K562 (cell line): ENCODE measurements around the gene C11orf54. TPM values are rescaled to one million over a fixed set of nuclear protein-coding genes. Genes with fewer than 3 reads are reported as not detected.

Experiments used
- ATAC-seq: fragments of 200-7000 bp; cut with Tn5 transposase; 3 replicates; pipeline ENCODE4 v1.9.1; 2020; ENCODE audit warnings: moderate library complexity
- BruUV-seq: library from RNA; stranded (reverse); fragments of 400-500 nt; replicated peaks from 2 replicates; lab custom pipeline; 2021; lab: Mats Ljungman, UMichigan
- CTCF ChIA-PET: fragments of 300-600 bp; formaldehyde crosslinking; extraction: SDS; loops from one replicate; lab custom pipeline; 2021; ENCODE audit warnings: low intra/inter-chr PET ratio; lab: Yijun Ruan, JAX
- POLR2A ChIA-PET: fragments of 300-600, 350-650 bp; sonication (Branson Sonifier 250); formaldehyde crosslinking; extraction: SDS; loops from one replicate; lab custom pipeline; 2021; ENCODE audit warnings: antibody characterized with exemption, inconsistent platforms; lab: Yijun Ruan, JAX
- DNase-seq, 4 experiments: peaks; one replicate each; pipeline versions ENCODE4 v3.0.0 to v3.0.0-alpha.2; 2011 to 2018; ENCODE audit warnings: low spot score in 3 of 4, mixed read lengths in 3 of 4; ENCODE audit errors: extremely low read depth in 1 of 4
- FAIRE-seq: peaks from 2 replicates; lab custom pipeline; 2011; peaks lifted over from hg19 to GRCh38; lab: Jason Lieb, UNC
- H2AFZ ChIP-seq: 2 replicates; pipeline ENCODE4 v1.6.0; 2011; ENCODE audit warnings: low read depth, low read length, control low read depth, inconsistent platforms
- H3K27ac ChIP-seq: fragments of 200-600 bp; 3 replicates; pipeline ENCODE4 v1.8.0; 2011; ENCODE audit warnings: low read depth, mild to moderate bottlenecking, control low read depth, inconsistent platforms, low read length, moderate library complexity, mixed read lengths; ENCODE audit errors: extremely low read depth
- H3K27me3 ChIP-seq, 2 experiments: fragments of 300-600 bp in 1 of 2; 2 replicates in 1 of 2; 3 replicates in 1 of 2; pipeline versions ENCODE4 v1.6.0 to v1.8.0; 2011; ENCODE audit warnings: inconsistent platforms in 2 of 2, low read length in 2 of 2, mild to moderate bottlenecking in 1 of 2, mixed read lengths in 1 of 2, moderate library complexity in 1 of 2; ENCODE audit not compliant: control insufficient read depth in 2 of 2, insufficient read depth in 2 of 2
- H3K36me3 ChIP-seq: fragments of 300-600 bp; 3 replicates; pipeline ENCODE4 v1.8.0; 2011; ENCODE audit warnings: mild to moderate bottlenecking, low read length, inconsistent platforms; ENCODE audit not compliant: control insufficient read depth, insufficient read depth
- H3K4me1 ChIP-seq, 2 experiments: fragments of 200-600 bp in 1 of 2; replicated peaks in 1 of 2; 2 replicates in 1 of 2; 3 replicates in 1 of 2; pipeline versions ENCODE4 v1.5.1 to v1.8.0; 2011; ENCODE audit warnings: inconsistent platforms in 2 of 2, low read length in 2 of 2, mild to moderate bottlenecking in 1 of 2, mixed read lengths in 1 of 2, moderate library complexity in 1 of 2; ENCODE audit not compliant: control insufficient read depth in 2 of 2, insufficient read depth in 2 of 2
- H3K4me2 ChIP-seq: 2 replicates; pipeline ENCODE4 v1.6.1; 2011; ENCODE audit warnings: low read length, control low read depth, inconsistent platforms, mixed read lengths; ENCODE audit not compliant: insufficient read depth
- H3K4me3 ChIP-seq: fragments of 200-600 bp; sonication (generic), shearing (Covaris generic); 2 replicates; pipeline ENCODE4 v1.5.1; 2016; ENCODE audit warnings: control low read depth, inconsistent platforms
- H3K79me2 ChIP-seq: fragments of 200-600 bp; 3 replicates; pipeline ENCODE4 v1.8.0; 2011; ENCODE audit warnings: low read length, inconsistent platforms; ENCODE audit not compliant: control insufficient read depth, insufficient read depth
- H3K9ac ChIP-seq, 2 experiments: 2 replicates each; pipeline versions ENCODE4 v1.6.0 to v1.6.1; 2011; ENCODE audit warnings: low read depth in 2 of 2, low read length in 2 of 2, control low read depth in 1 of 2, inconsistent platforms in 1 of 2, mild to moderate bottlenecking in 1 of 2, mixed read lengths in 1 of 2; ENCODE audit not compliant: insufficient read depth in 1 of 2
- H3K9me1 ChIP-seq: one replicate; pipeline ENCODE4 v1.6.0; 2011; ENCODE audit warnings: inconsistent platforms, mild to moderate bottlenecking, low read length, moderate library complexity; ENCODE audit not compliant: control insufficient read depth, insufficient read depth
- H3K9me3 ChIP-seq: replicated peaks from 2 replicates; pipeline ENCODE4 v1.5.1; 2011; ENCODE audit warnings: low read depth, low read length, inconsistent platforms; ENCODE audit not compliant: control insufficient read depth, insufficient read depth
- H4K20me1 ChIP-seq: replicated peaks from 2 replicates; pipeline ENCODE4 v1.6.1; 2011; ENCODE audit warnings: low read length, inconsistent platforms, mixed read lengths; ENCODE audit not compliant: control insufficient read depth, insufficient read depth
- C11orf30 ChIP-seq: fragments of 450-650 bp; IDR thresholded peaks from 2 replicates; pipeline ENCODE4 v1.6.1; 2016; ENCODE audit warnings: low read depth, mild to moderate bottlenecking
- DDX20 ChIP-seq: fragments of 450-650 bp; IDR thresholded peaks from 2 replicates; pipeline ENCODE4 v1.6.1; 2016; ENCODE audit warnings: missing genetic modification characterization, low read depth, mild to moderate bottlenecking, missing compliant biosample characterization, moderate library complexity
- ELF1 ChIP-seq: fragments of 200-800 bp; sonication (Bioruptor generic); IDR thresholded peaks from 2 replicates; pipeline ENCODE4 v1.6.1; 2016; ENCODE audit warnings: missing genetic modification characterization, missing compliant biosample characterization
- ERF ChIP-seq: fragments of 450-650 bp; formaldehyde crosslinking; IDR thresholded peaks from 2 replicates; pipeline ENCODE4 v1.4.0; 2020; ENCODE audit warnings: mild to moderate bottlenecking, mixed read lengths
- GTF2A2 ChIP-seq: IDR thresholded peaks from 2 replicates; pipeline ENCODE4 v1.6.1; 2016; ENCODE audit warnings: mild to moderate bottlenecking, missing genetic modification characterization, missing compliant biosample characterization
- JUND ChIP-seq, 2 experiments: IDR thresholded peaks; 2 replicates in 1 of 2; 3 replicates in 1 of 2; pipeline ENCODE4 v1.6.1; 2011; ENCODE audit warnings: borderline replicate concordance in 2 of 2, low read depth in 2 of 2, low read length in 2 of 2, improper control_type of control experiment in 1 of 2, missing biosample characterization in 1 of 2, missing genetic modification characterization in 1 of 2, missing genetic modification reagents in 1 of 2
- KAT7 ChIP-seq: sonication (generic); formaldehyde crosslinking; IDR thresholded peaks from 2 replicates; pipeline ENCODE4 v1.8.0; 2022; ENCODE audit warnings: missing genetic modification reagents, mild to moderate bottlenecking, borderline replicate concordance
- MTA3 ChIP-seq: fragments of 450-650 bp; formaldehyde crosslinking; IDR thresholded peaks from 2 replicates; pipeline ENCODE4 v1.6.1; 2017; ENCODE audit warnings: mild to moderate bottlenecking, borderline replicate concordance
- NCOR1 ChIP-seq: fragments of 450-650 bp; IDR thresholded peaks from 2 replicates; pipeline ENCODE4 v1.6.1; 2016; ENCODE audit warnings: mild to moderate bottlenecking, moderate library complexity
- NFIC ChIP-seq: fragments of 450-650 bp; IDR thresholded peaks from 2 replicates; pipeline ENCODE4 v1.6.1; 2017; ENCODE audit warnings: mild to moderate bottlenecking, inconsistent platforms
- PHB2 ChIP-seq: fragments of 450-650 bp; IDR thresholded peaks from 2 replicates; pipeline ENCODE4 v1.6.1; 2017; ENCODE audit warnings: low read depth
- RB1 ChIP-seq: fragments of 450-650 bp; IDR thresholded peaks from 2 replicates; pipeline ENCODE4 v1.6.1; 2017; ENCODE audit warnings: low read depth, mild to moderate bottlenecking
- TEAD1 ChIP-seq, 2 experiments: fragments of 450-650 bp in 1 of 2; sonication (generic) in 1 of 2; formaldehyde crosslinking; IDR thresholded peaks; 2 replicates each; pipeline versions ENCODE4 v1.4.0 to v1.8.0; 2020 to 2022; ENCODE audit warnings: mild to moderate bottlenecking in 2 of 2, missing genetic modification reagents in 1 of 2
- ZNF589 ChIP-seq: fragments of 200-800 bp; sonication (Bioruptor generic); IDR thresholded peaks from 2 replicates; pipeline ENCODE4 v1.6.1; 2016; ENCODE audit warnings: low read depth, missing genetic modification characterization, missing compliant biosample characterization
- ZNF77 ChIP-seq: fragments of 250-450 bp; sonication (Bioruptor Pico); IDR thresholded peaks from 2 replicates; pipeline ENCODE4 v1.5.0; 2020
- ZNF785 ChIP-seq: fragments of 250-450 bp; sonication (Bioruptor Pico); IDR thresholded peaks from 2 replicates; pipeline ENCODE4 v1.4.0; 2020; ENCODE audit warnings: mild to moderate bottlenecking
- WGBS: fragments of 100-300 bp; shearing (Covaris generic); methylation state at CpG from one replicate; pipeline ENCODE4 v1.1.6; 2016; ENCODE audit warnings: low coverage, mixed read lengths; ENCODE audit not compliant: insufficient coverage; ENCODE audit errors: missing lambda C conversion rate; 5-methylcytosine and 5-hydroxymethylcytosine counted together
- in situ Hi-C: fragments of 300-500 bp; cut with MboI; formaldehyde crosslinking; loops from 4 replicates; pipeline ENCODE4 v1.15.0; 2018; ENCODE audit warnings: inconsistent platforms, mixed read lengths
- intact Hi-C: fragments of 100-400 bp; cut with micrococcal nuclease; formaldehyde crosslinking; loops from 2 replicates; pipeline ENCODE4 v1.14.2; 2022
- polyA plus RNA-seq, 8 experiments: library from polyadenylated mRNA; depleted of rRNA in 4 of 8; stranded (reverse) in 5 of 8; unstranded in 3 of 8; fragments of >200 nt; fragmentation: Nextera tagmentation in 2 of 8; fragmentation: Illumina TruSeq in 1 of 8; extraction: Ambion mirVana in 2 of 8; extraction: Trizol in 1 of 8; gene quantifications; 2 replicates each; pipeline versions ENCODE4 v1.2.1 to v1.2.3, GENCODE V29; 2011 to 2014; ENCODE audit warnings: inconsistent platforms in 1 of 8, missing spikeins in 1 of 8
- total RNA-seq, 7 experiments: library from RNA; depleted of rRNA in 6 of 7; stranded (reverse); fragments of >200 nt in 6 of 7; fragmentation: Illumina TruSeq in 2 of 7; extraction: Trizol in 2 of 7; gene quantifications; 2 replicates each; pipeline versions ENCODE4 v1.2.1 to v1.2.3, GENCODE V29; 2011 to 2021; ENCODE audit warnings: low replicate concordance in 1 of 7
- TF ChIP-seq, protein P1 (sequence below): fragments of 450-650 bp; IDR thresholded peaks from 2 replicates; pipeline ENCODE4 v1.6.1; 2016; ENCODE audit warnings: borderline replicate concordance

The C11orf54 gene
- total and polyA plus RNA-seq, 9 of the 15 experiments (the other 6 are each of a cell fraction or from before 2014, with no cell fraction given) = 13.4 to 33.0 (median 23.1) TPM

DNA sequence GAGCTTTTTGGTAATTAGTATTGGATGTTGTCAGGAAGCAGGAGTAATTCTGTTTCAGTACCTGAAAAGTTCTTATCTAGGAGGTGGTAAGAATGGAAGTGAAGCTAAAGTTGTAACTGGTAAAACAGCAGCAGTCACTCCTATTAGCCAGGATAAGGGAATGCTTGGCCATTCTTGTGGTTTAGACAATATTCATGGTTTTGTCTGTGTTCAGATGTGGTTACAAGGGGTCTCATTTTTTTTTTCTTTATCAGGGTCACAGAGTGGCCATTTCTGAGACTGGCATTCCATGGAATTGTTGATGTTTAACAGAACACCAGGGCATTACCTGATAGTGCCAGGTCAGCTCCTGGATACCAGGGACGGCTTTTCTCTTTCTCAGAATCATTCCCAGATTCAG, 24.0 kb upstream of the C11orf54 start:
- POLR2A ChIA-PET = interaction anchor here (0.8 to 4.6 kb wide), 5 partner anchors 10 to 22 kb away, joined by 5 to 41 read pairs (median 10); partner anchors contain the start of genes C11orf54 and TAF1D
- H3K27ac ChIP-seq = peak overlapping the region; percentile 89

More for the DNA sequence above, 24.0 kb upstream of the C11orf54 start:
- Histone ChIP-seq H3K9me1 (no peaks in the 10 kb centered on the region), H3K4me2 (no peak overlapping the region; the same call in 1 of the 2 replicates), H3K4me3 (no peak overlapping the region)
- in situ Hi-C loops = no loop called here
- ATAC-seq = no peak
- no peak for FAIRE-seq
- TF ChIP-seq, protein P1, sequence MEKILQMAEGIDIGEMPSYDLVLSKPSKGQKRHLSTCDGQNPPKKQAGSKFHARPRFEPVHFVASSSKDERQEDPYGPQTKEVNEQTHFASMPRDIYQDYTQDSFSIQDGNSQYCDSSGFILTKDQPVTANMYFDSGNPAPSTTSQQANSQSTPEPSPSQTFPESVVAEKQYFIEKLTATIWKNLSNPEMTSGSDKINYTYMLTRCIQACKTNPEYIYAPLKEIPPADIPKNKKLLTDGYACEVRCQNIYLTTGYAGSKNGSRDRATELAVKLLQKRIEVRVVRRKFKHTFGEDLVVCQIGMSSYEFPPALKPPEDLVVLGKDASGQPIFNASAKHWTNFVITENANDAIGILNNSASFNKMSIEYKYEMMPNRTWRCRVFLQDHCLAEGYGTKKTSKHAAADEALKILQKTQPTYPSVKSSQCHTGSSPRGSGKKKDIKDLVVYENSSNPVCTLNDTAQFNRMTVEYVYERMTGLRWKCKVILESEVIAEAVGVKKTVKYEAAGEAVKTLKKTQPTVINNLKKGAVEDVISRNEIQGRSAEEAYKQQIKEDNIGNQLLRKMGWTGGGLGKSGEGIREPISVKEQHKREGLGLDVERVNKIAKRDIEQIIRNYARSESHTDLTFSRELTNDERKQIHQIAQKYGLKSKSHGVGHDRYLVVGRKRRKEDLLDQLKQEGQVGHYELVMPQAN = no peak
- TF ChIP-seq ERF (CRISPR knock-in tag) (no peak), MTA3 (no peak), ZNF785 (CRISPR knock-in tag) (no peak), NCOR1 (no peak), C11orf30 (no peak), GTF2A2 (tag) (0 out of 2 replicates have a peak, but pooled peaks have one; percentile 27), NFIC (no peak), ELF1 (tag) (no peak), PHB2 (no peak), RB1 (no peak), KAT7 (CRISPR knock-in tag) (no peak), DDX20 (tag) (peak; percentile 35; the same call in 1 of the 2 replicates), JUND (IDR thresholded peaks at IDR 0.05; ENCODE audit: borderline replicate concordance, low read depth, low read length) (no peak), JUND (tag; IDR thresholded peaks at IDR 0.05; ENCODE audit: borderline replicate concordance, low read depth, low read length) (no peak), ZNF589 (CRISPR knock-in tag) (no peak), ZNF77 (no peak), TEAD1 (CRISPR knock-in tag; IDR thresholded peaks at IDR 0.05) (no peak)
- TF ChIP-seq, all 486 proteins: peak for 2
- H3K4me1 ChIP-seq = peaks cover 8 to 35% of the 10 kb centered on the region in 2 experiments
- CTCF ChIA-PET = no interaction called here
- H3K36me3 ChIP-seq = peaks cover 85% of the 10 kb centered on the region
- H3K9me3 ChIP-seq = no peaks in the 10 kb centered on the region
- BruUV-seq = no TSS peak
- no peak overlapping the region for H2AFZ ChIP-seq
- H3K9ac ChIP-seq = peak overlapping the region in 1 of 2 experiments; percentile 51; a peak in 2 of 4 replicates
- H3K27me3 ChIP-seq = no peaks in the 10 kb centered on the region
- intact Hi-C loops = no loop called here
- DNase-seq = no peak
- no peaks in the 10 kb centered on the region for H4K20me1 ChIP-seq
- WGBS = 82% methylated on average over 1 of the region's 1 CpG
- peaks cover 11% of the 10 kb centered on the region; the same call in 2 of the 3 replicates for H3K79me2 ChIP-seq
